Pons (tissue), 1 donor: ENCODE results near the gene STARD6.
"Not testable (repeated sequence)": the region's sequence is repeated elsewhere in the genome, so short reads cannot be mapped to it uniquely, and the experiment has no call there.

Experiments used
- DNase-seq: peaks from one replicate; pipeline ENCODE4 v3.0.0-alpha.2; 2016; ENCODE audit warnings: low spot score

STARD6 gene

GRCh38 chr18:54338230-54338629, 19.4 kb downstream of the STARD6 start:
- no peak for DNase-seq

GRCh38 chr18:54335638-54336173, 22.0 kb downstream of the STARD6 start:
- DNase-seq = no peak

- DNase-seq = peak; percentile 3
These were observed 26.7 kb downstream of the STARD6 start for GRCh38 chr18:54330768-54331548.

GRCh38 chr18:54329787-54330186, 27.9 kb downstream of the STARD6 start:
- no peak for DNase-seq

GRCh38 chr18:54327818-54328217, 29.8 kb downstream of the STARD6 start:
- no peak for DNase-seq

- no peak for DNase-seq
These were observed 33.7 kb downstream of the STARD6 start for GRCh38 chr18:54323970-54324369.

- DNase-seq = no peak
These were observed 34.1 kb downstream of the STARD6 start for GRCh38 chr18:54323561-54323960.

- no peak for DNase-seq
These were observed 41.4 kb downstream of the STARD6 start for GRCh38 chr18:54316071-54316820.

GRCh38 chr18:54309564-54309963, 48.1 kb downstream of the STARD6 start:
- not testable (repeated sequence) for DNase-seq

GRCh38 chr18:54303408-54303807, 54.2 kb downstream of the STARD6 start:
- no peak for DNase-seq

- not testable (repeated sequence) for DNase-seq
These were observed 58.7 kb downstream of the STARD6 start for GRCh38 chr18:54298991-54299390.

GRCh38 chr18:54296062-54296461, 61.6 kb downstream of the STARD6 start:
- DNase-seq = no peak

- DNase-seq = no peak
These were observed 63.4 kb downstream of the STARD6 start for GRCh38 chr18:54294274-54294673.

GRCh38 chr18:54284981-54285785, 72.5 kb downstream of the STARD6 start:
- DNase-seq = no peak

- DNase-seq = no peak
These were observed 73.1 kb downstream of the STARD6 start for GRCh38 chr18:54284535-54284934.

- DNase-seq = no peak
These were observed 77.5 kb downstream of the STARD6 start for GRCh38 chr18:54280220-54280569.

- no peak for DNase-seq
These were observed 78.0 kb downstream of the STARD6 start for GRCh38 chr18:54279477-54280219.

- DNase-seq = no peak
These were observed 79.0 kb downstream of the STARD6 start for GRCh38 chr18:54278615-54279014.

GRCh38 chr18:54277899-54278298, 79.8 kb downstream of the STARD6 start:
- no peak for DNase-seq
